Heart left ventricle (tissue), 13 donors: ENCODE results near the gene CMC2.

ENCODE experiments used
- CTCF ChIP-seq, 12 donors: fragments of 200-600 bp; sonication (generic) in 4 of 12; IDR thresholded peaks; one replicate each; pipeline versions ENCODE4 v1.5.0 to v1.8.0; 2018 to 2022; ENCODE audit warnings: antibody characterized with exemption in 12 of 12, mild to moderate bottlenecking in 5 of 12
- POLR2A ChIP-seq, 2 donors: fragments of 450-650 bp; IDR thresholded peaks; one replicate each; pipeline ENCODE4 v1.6.1; 2017; ENCODE audit warnings: antibody characterized with exemption in 2 of 2, mild to moderate bottlenecking in 2 of 2, moderate library complexity in 2 of 2
- donor health status: ischemic (EF 13 %, LVEDD 7.1; RV severe dilation, severe dysfunction).
- donor health status: DM: no; HTN: yes; CAD: no.
- donor health status: DM: no; HTN: no; CAD: no.
- donor health status: ischemic (EF 25% LVEDD 6.9; RV normal size, moderate dysfunction).
- donor health status: ischemic (EF 25% LVEDD 5.7; RV mildly dilated, moderate dysfunction).
- donor health status: ischemic (EF 35%, LVEDD 5.7; RV mildly dilated, moderate dysfunction).
- donor health status: nonischemic (EF 11% LVEDD 7.7; RV severe dilation, severe dysfunction).
- donor health status: DM: yes; HTN: yes; CAD: no.
- donor health status: PGD.
- donor health status: ischemic (EF 29% LVEDD 5.4; RV normal size, mild dysfunction).
- donor health status: nonischemic (EF 23%, LVEDD 6.1; RV moderate dilation, normal function).

GRCh38 chr16:80968386-80969113 lies 38.1 kb downstream of the CMC2 start:
- TF ChIP-seq CTCF (IDR thresholded peaks at IDR 0.05) (no peak), POLR2A (IDR thresholded peaks at IDR 0.05) (no peak)
